Measurements from ENCODE around the gene SLC9A8. TPM values are rescaled to one million over a fixed set of nuclear protein-coding genes. Genes with fewer than 3 reads are reported as not detected.
"Not testable (repeated sequence)": the region's sequence is repeated elsewhere in the genome, so short reads cannot be mapped to it uniquely, and the experiment has no call there.

SLC9A8 gene
- total RNA-seq, 5 donors from 2014 or later (not counting 1 experiment from before 2014, with no cell fraction given) = 22.2 to 34.2 (median 25.6) TPM

GRCh38 chr20:49798718-49799117 lies 13.9 kb upstream of the SLC9A8 start:
- WGBS (ENCODE audit: insufficient coverage) = 83% methylated on average over 3 of the region's 4 CpGs
- Mint-ChIP-seq H3K4me3 (no peak overlapping the region), H3K27me3 (peaks cover 13 to 19% of the 10 kb centered on the region in 2 donors), H3K9me3 (no peaks in the 10 kb centered on the region), H3K36me3 (no peaks in the 10 kb centered on the region), H3K27ac (no peak overlapping the region), H3K4me1 (peaks cover 15 to 38% (median 28%) of the 10 kb centered on the region in 3 donors)
- H3K4me1 ChIP-seq (ENCODE audit: control insufficient read depth in 1 of 2, extremely low read depth in 1 of 2, insufficient read depth in 2 of 2, low read length in 2 of 2) = peaks cover 2 to 23% of the 10 kb centered on the region in 2 experiments
- ChIA-PET CTCF (no interaction called here), POLR2A (no interaction called here)
- no peaks in the 10 kb centered on the region for H3K9me3 ChIP-seq
- ATAC-seq (replicated peaks in 1 of 4) = no peak
- DNase-seq = no peak
- H3K27me3 ChIP-seq (replicated peaks in 1 of 2; ENCODE audit: control insufficient read depth in 2 of 2, extremely low read depth in 1 of 2, insufficient read depth in 2 of 2, low read length in 1 of 2) = peaks cover 0 to 14% of the 10 kb centered on the region in 2 experiments
- no peak overlapping the region for H3K27ac ChIP-seq (ENCODE audit: low read length)
- no peaks in the 10 kb centered on the region for H3K36me3 ChIP-seq (ENCODE audit: control insufficient read depth in 2 of 2, extremely low read depth in 1 of 2, insufficient read depth in 1 of 2, low read length in 1 of 2)
- no peak overlapping the region for H3K4me3 ChIP-seq (ENCODE audit: control insufficient read depth in 1 of 2, extremely low read depth in 1 of 2, low read length in 1 of 2)

GRCh38 chr20:49799698-49800097 lies 12.9 kb upstream of the SLC9A8 start:
- no peak overlapping the region for H3K27ac Mint-ChIP-seq
- ChIA-PET POLR2A (interaction anchor here in 1 of 2 donors (0.7 kb wide), 1 partner anchor 269 kb away, joined by 7 read pairs; no protein-coding TSS in a partner anchor), CTCF (interaction anchor here in 1 of 2 donors (0.6 to 0.7 kb wide), 2 partner anchors 185 to 739 kb away, joined by 3 to 6 read pairs; no protein-coding TSS in a partner anchor)
- peaks cover 13 to 16% of the 10 kb centered on the region in 2 donors for H3K27me3 Mint-ChIP-seq
- no peaks in the 10 kb centered on the region for H3K36me3 ChIP-seq (ENCODE audit: control insufficient read depth in 2 of 2, extremely low read depth in 1 of 2, insufficient read depth in 1 of 2, low read length in 1 of 2)
- H3K4me3 ChIP-seq (ENCODE audit: control insufficient read depth in 1 of 2, extremely low read depth in 1 of 2, low read length in 1 of 2) = no peak overlapping the region
- H3K4me1 Mint-ChIP-seq = peaks cover 13 to 35% (median 24%) of the 10 kb centered on the region in 3 donors
- H3K4me1 ChIP-seq (ENCODE audit: control insufficient read depth in 1 of 2, extremely low read depth in 1 of 2, insufficient read depth in 2 of 2, low read length in 2 of 2) = peaks cover 2 to 28% of the 10 kb centered on the region in 2 experiments
- H3K9me3 Mint-ChIP-seq = no peaks in the 10 kb centered on the region
- peaks cover 0 to 11% of the 10 kb centered on the region in 2 experiments for H3K27me3 ChIP-seq (replicated peaks in 1 of 2; ENCODE audit: control insufficient read depth in 2 of 2, extremely low read depth in 1 of 2, insufficient read depth in 2 of 2, low read length in 1 of 2)
- DNase-seq (no peak), ATAC-seq (replicated peaks in 1 of 4) (no peak)
- H3K36me3 Mint-ChIP-seq = no peaks in the 10 kb centered on the region
- no peak overlapping the region for H3K27ac ChIP-seq (ENCODE audit: low read length)
- no peak overlapping the region for H3K4me3 Mint-ChIP-seq
- H3K9me3 ChIP-seq = no peaks in the 10 kb centered on the region
- WGBS (ENCODE audit: insufficient coverage) = 100% methylated on average over 1 of the region's 8 CpGs

GRCh38 chr20:49803418-49803817 lies 9.2 kb upstream of the SLC9A8 start:
- no peaks in the 10 kb centered on the region for H3K36me3 ChIP-seq (ENCODE audit: control insufficient read depth in 2 of 2, extremely low read depth in 1 of 2, insufficient read depth in 1 of 2, low read length in 1 of 2)
- H3K9me3 ChIP-seq = no peaks in the 10 kb centered on the region
- Mint-ChIP-seq H3K4me1 (peaks cover 17 to 36% (median 21%) of the 10 kb centered on the region in 3 donors), H3K27ac (no peak overlapping the region), H3K27me3 (peaks cover 3% of the 10 kb centered on the region in 2 donors), H3K4me3 (no peak overlapping the region), H3K9me3 (no peaks in the 10 kb centered on the region), H3K36me3 (no peaks in the 10 kb centered on the region)
- DNase-seq = no peak
- peaks cover 2 to 33% of the 10 kb centered on the region in 2 experiments for H3K4me1 ChIP-seq (ENCODE audit: control insufficient read depth in 1 of 2, extremely low read depth in 1 of 2, insufficient read depth in 2 of 2, low read length in 2 of 2)
- H3K4me3 ChIP-seq (ENCODE audit: control insufficient read depth in 1 of 2, extremely low read depth in 1 of 2, low read length in 1 of 2) = no peak overlapping the region
- no peak overlapping the region for H3K27ac ChIP-seq (ENCODE audit: low read length)
- POLR2A ChIA-PET = no interaction called here
- WGBS (ENCODE audit: insufficient coverage) = no CpG with 5 or more reads among the region's 1 CpG
- H3K27me3 ChIP-seq (replicated peaks in 1 of 2; ENCODE audit: control insufficient read depth in 2 of 2, extremely low read depth in 1 of 2, insufficient read depth in 2 of 2, low read length in 1 of 2) = no peaks in the 10 kb centered on the region
- no peak for ATAC-seq (replicated peaks in 1 of 4)
- CTCF ChIA-PET = no interaction called here

GRCh38 chr20:49804364-49804763 lies 8.3 kb upstream of the SLC9A8 start:
- WGBS (ENCODE audit: insufficient coverage) = 93% methylated on average over 1 of the region's 3 CpGs
- Histone ChIP-seq H3K4me3 (ENCODE audit: control insufficient read depth in 1 of 2, extremely low read depth in 1 of 2, low read length in 1 of 2) (no peak overlapping the region), H3K27me3 (replicated peaks in 1 of 2; ENCODE audit: control insufficient read depth in 2 of 2, extremely low read depth in 1 of 2, insufficient read depth in 2 of 2, low read length in 1 of 2) (no peaks in the 10 kb centered on the region), H3K4me1 (ENCODE audit: control insufficient read depth in 1 of 2, extremely low read depth in 1 of 2, insufficient read depth in 2 of 2, low read length in 2 of 2) (peaks cover 2 to 33% of the 10 kb centered on the region in 2 experiments), H3K27ac (ENCODE audit: low read length) (no peak overlapping the region), H3K36me3 (ENCODE audit: control insufficient read depth in 2 of 2, extremely low read depth in 1 of 2, insufficient read depth in 1 of 2, low read length in 1 of 2) (no peaks in the 10 kb centered on the region), H3K9me3 (no peaks in the 10 kb centered on the region)
- ChIA-PET CTCF (interaction anchor here in 1 of 2 donors (0.7 kb wide), 1 partner anchor 662 kb away, joined by 5 read pairs; no protein-coding TSS in a partner anchor), POLR2A (no interaction called here)
- H3K27ac Mint-ChIP-seq = no peak overlapping the region
- DNase-seq = no peak
- H3K4me1 Mint-ChIP-seq = peaks cover 17 to 36% (median 21%) of the 10 kb centered on the region in 3 donors
- H3K9me3 Mint-ChIP-seq = no peaks in the 10 kb centered on the region
- no peak overlapping the region for H3K4me3 Mint-ChIP-seq
- no peak for ATAC-seq (replicated peaks in 1 of 4)
- H3K36me3 Mint-ChIP-seq = no peaks in the 10 kb centered on the region
- no peaks in the 10 kb centered on the region for H3K27me3 Mint-ChIP-seq

GRCh38 chr20:49805224-49805876 lies 7.3 kb upstream of the SLC9A8 start:
- H3K27me3 ChIP-seq (replicated peaks in 1 of 2; ENCODE audit: control insufficient read depth in 2 of 2, extremely low read depth in 1 of 2, insufficient read depth in 2 of 2, low read length in 1 of 2); H3K9me3 ChIP-seq; H3K4me3 ChIP-seq (ENCODE audit: control insufficient read depth in 1 of 2, extremely low read depth in 1 of 2, low read length in 1 of 2); H3K4me3 Mint-ChIP-seq; H3K36me3 Mint-ChIP-seq; H3K9me3 Mint-ChIP-seq; H3K36me3 ChIP-seq (ENCODE audit: control insufficient read depth in 2 of 2, extremely low read depth in 1 of 2, insufficient read depth in 1 of 2, low read length in 1 of 2); POLR2A ChIA-PET; H3K27me3 Mint-ChIP-seq: not testable (repeated sequence)
- CTCF ChIA-PET = interaction anchor here in 1 of 2 donors (0.6 kb wide), 2 partner anchors 83 to 92 kb away, joined by 3 to 4 read pairs; no protein-coding TSS in a partner anchor
- DNase-seq = peak in 14 of 35 experiments; percentile 3 to 57 (median 16)
- H3K4me1 Mint-ChIP-seq = peaks cover 17 to 32% (median 21%) of the 10 kb centered on the region in 3 donors
- peak overlapping the region; percentile 53 for H3K27ac ChIP-seq (ENCODE audit: low read length)
- peak overlapping the region; percentile 50 to 52 for H3K27ac Mint-ChIP-seq
- peak; percentile 49 to 76 (median 62) for ATAC-seq (replicated peaks in 1 of 4)
- 40% methylated on average over 2 of the region's 11 CpGs for WGBS (ENCODE audit: insufficient coverage)
- peaks cover 2 to 33% of the 10 kb centered on the region in 2 experiments for H3K4me1 ChIP-seq (ENCODE audit: control insufficient read depth in 1 of 2, extremely low read depth in 1 of 2, insufficient read depth in 2 of 2, low read length in 2 of 2)

GRCh38 chr20:49808753-49809152 lies 3.9 kb upstream of the SLC9A8 start:
- Mint-ChIP-seq H3K27me3 (no peaks in the 10 kb centered on the region), H3K4me1 (peaks cover 13 to 32% (median 27%) of the 10 kb centered on the region in 3 donors), H3K4me3 (no peak overlapping the region), H3K36me3 (no peaks in the 10 kb centered on the region), H3K9me3 (no peaks in the 10 kb centered on the region), H3K27ac (no peak overlapping the region)
- Histone ChIP-seq H3K27ac (ENCODE audit: low read length) (no peak overlapping the region), H3K4me1 (ENCODE audit: control insufficient read depth in 1 of 2, extremely low read depth in 1 of 2, insufficient read depth in 2 of 2, low read length in 2 of 2) (peaks cover 6 to 27% of the 10 kb centered on the region in 2 experiments), H3K36me3 (ENCODE audit: control insufficient read depth in 2 of 2, extremely low read depth in 1 of 2, insufficient read depth in 1 of 2, low read length in 1 of 2) (no peaks in the 10 kb centered on the region), H3K9me3 (no peaks in the 10 kb centered on the region), H3K27me3 (replicated peaks in 1 of 2; ENCODE audit: control insufficient read depth in 2 of 2, extremely low read depth in 1 of 2, insufficient read depth in 2 of 2, low read length in 1 of 2) (no peaks in the 10 kb centered on the region), H3K4me3 (ENCODE audit: control insufficient read depth in 1 of 2, extremely low read depth in 1 of 2, low read length in 1 of 2) (no peak overlapping the region)
- CTCF ChIA-PET = interaction anchor here (0.5 to 0.6 kb wide), 3 partner anchors 39 to 474 kb away, joined by 3 to 5 read pairs (median 3); no protein-coding TSS in a partner anchor
- WGBS (ENCODE audit: insufficient coverage) = 100% methylated on average over 6 of the region's 8 CpGs
- POLR2A ChIA-PET = no interaction called here
- DNase-seq (no peak), ATAC-seq (replicated peaks in 1 of 4) (no peak)

Data from T-cell (primary cell).